B cell (primary cell): ENCODE measurements around the gene BEND2. TPM values are rescaled to one million over a fixed set of nuclear protein-coding genes. Genes with fewer than 3 reads are reported as not detected.

ENCODE experiments used
- ATAC-seq: fragments of 200-7000 bp; cut with Tn5 transposase; one replicate; pipeline ENCODE4 v1.10.0; 2021; ENCODE audit warnings: low read depth, mild to moderate bottlenecking, moderate number of reproducible peaks, moderate library complexity
- CTCF ChIA-PET: fragments of 350-600 bp; sonication (Branson Sonifier 250); formaldehyde crosslinking; loops from one replicate; lab custom pipeline; 2021; ENCODE audit warnings: antibody characterized with exemption, inconsistent platforms; lab: Charles Lee
- POLR2A ChIA-PET: fragments of 350-600 bp; sonication (Branson Sonifier 250); formaldehyde crosslinking; loops from one replicate; lab custom pipeline; 2021; ENCODE audit warnings: antibody characterized with exemption; lab: Charles Lee
- DNase-seq: peaks from one replicate; pipeline ENCODE4 v3.0.0; 2013
- H2AFZ ChIP-seq: 2 replicates; pipeline ENCODE4 v1.6.1; 2012; ENCODE audit warnings: mild to moderate bottlenecking, low read depth, low read length; ENCODE audit not compliant: insufficient read depth, poor library complexity, severe bottlenecking
- H3K27ac ChIP-seq, 2 donors: 1 replicate in 1 of 2; 2 replicates in 1 of 2; pipeline ENCODE4 v1.5.1; 2012 to 2013; ENCODE audit warnings: low read length in 2 of 2, mild to moderate bottlenecking in 2 of 2, moderate library complexity in 1 of 2
- H3K27me3 ChIP-seq, 4 experiments: fragments of 200-600 bp in 1 of 4; sonication (generic) in 1 of 4; replicated peaks in 1 of 4; 1 replicate in 2 of 4; 2 replicates in 2 of 4; pipeline versions ENCODE4 v1.6.1 to v1.7.0; 2013 to 2016; ENCODE audit warnings: low read length in 3 of 4, mild to moderate bottlenecking in 2 of 4, mixed read lengths in 1 of 4, moderate library complexity in 1 of 4; ENCODE audit not compliant: insufficient read depth in 4 of 4, control insufficient read depth in 3 of 4; ENCODE audit errors: control extremely low read depth in 1 of 4
- H3K36me3 ChIP-seq, 2 experiments: replicated peaks in 1 of 2; 1 replicate in 1 of 2; 2 replicates in 1 of 2; pipeline versions ENCODE4 v1.6.1 to v1.7.1; 2013; ENCODE audit warnings: low read length in 1 of 2; ENCODE audit not compliant: insufficient read depth in 2 of 2, control insufficient read depth in 1 of 2; ENCODE audit errors: control extremely low read depth in 1 of 2, extremely low read depth in 1 of 2
- H3K4me1 ChIP-seq, 2 donors: fragments of 200-600 bp in 1 of 2; sonication (generic) in 1 of 2; 1 replicate in 1 of 2; 2 replicates in 1 of 2; pipeline versions ENCODE4 v1.5.1 to v1.6.1; 2013 to 2017; ENCODE audit warnings: low read length in 2 of 2; ENCODE audit not compliant: control insufficient read depth in 2 of 2, insufficient read depth in 2 of 2
- H3K4me2 ChIP-seq: replicated peaks from 2 replicates; pipeline ENCODE3; 2012; ENCODE audit warnings: mild to moderate bottlenecking, low read depth, low read length; ENCODE audit not compliant: poor library complexity, severe bottlenecking
- H3K4me3 ChIP-seq, 5 experiments: fragments of 200-600 bp in 1 of 5; sonication (generic) in 1 of 5; 1 replicate in 3 of 5; 2 replicates in 2 of 5; pipeline versions ENCODE4 v1.5.1 to v1.7.0; 2011 to 2016; ENCODE audit warnings: low read length in 4 of 5, mild to moderate bottlenecking in 4 of 5, low read depth in 2 of 5, control low read depth in 1 of 5, moderate library complexity in 1 of 5; ENCODE audit not compliant: insufficient read depth in 1 of 5; ENCODE audit errors: control extremely low read depth in 1 of 5, extremely low read depth in 1 of 5
- H3K79me2 ChIP-seq: fragments of 200-600 bp; sonication (generic); one replicate; pipeline ENCODE4 v1.6.0; 2016; ENCODE audit warnings: low read length; ENCODE audit not compliant: control insufficient read depth, insufficient read depth
- H3K9ac ChIP-seq: fragments of 200-600 bp; sonication (generic); 2 replicates; pipeline ENCODE4 v1.6.1; 2017; ENCODE audit warnings: mild to moderate bottlenecking, low read length, moderate library complexity
- H3K9me3 ChIP-seq, 3 donors: one replicate each; pipeline versions ENCODE4 v1.6.1 to v1.7.1; 2013; ENCODE audit warnings: low read length in 2 of 3; ENCODE audit not compliant: control insufficient read depth in 2 of 3, insufficient read depth in 1 of 3; ENCODE audit errors: control extremely low read depth in 1 of 3
- H4K20me1 ChIP-seq: 2 replicates; pipeline ENCODE4 v1.6.0; 2012; ENCODE audit warnings: mild to moderate bottlenecking, low read length; ENCODE audit not compliant: insufficient read depth, control insufficient read depth, poor library complexity, severe bottlenecking
- H3K27ac Mint-ChIP-seq: one replicate; pipeline ENCODE4 v1.8.0; 2021; ENCODE audit warnings: mixed read lengths
- H3K27me3 Mint-ChIP-seq: one replicate; pipeline ENCODE4 v1.8.0; 2021; ENCODE audit warnings: mixed read lengths
- H3K4me1 Mint-ChIP-seq: one replicate; pipeline ENCODE4 v1.8.0; 2021; ENCODE audit warnings: mixed read lengths
- H3K4me3 Mint-ChIP-seq: one replicate; pipeline ENCODE4 v1.8.0; 2021; ENCODE audit warnings: mixed read lengths
- H3K9me3 Mint-ChIP-seq: one replicate; pipeline ENCODE4 v1.8.0; 2022; ENCODE audit warnings: mixed read lengths; ENCODE audit not compliant: insufficient read depth
- CTCF ChIP-seq: fragments of 200-600 bp; IDR thresholded peaks from one replicate; pipeline ENCODE4 v1.8.0; 2022; ENCODE audit warnings: antibody characterized with exemption, mild to moderate bottlenecking
- EZH2 ChIP-seq: IDR thresholded peaks from 2 replicates; pipeline ENCODE4 v1.6.1; 2012; ENCODE audit warnings: borderline replicate concordance, low read depth, mild to moderate bottlenecking, moderate library complexity, low read length; ENCODE audit not compliant: insufficient read depth, poor library complexity, severe bottlenecking
- WGBS: methylation state at CpG from one replicate; pipeline ENCODE4 v1.1.5; 2013; ENCODE audit warnings: missing lambda C conversion rate; ENCODE audit not compliant: insufficient coverage; 5-methylcytosine and 5-hydroxymethylcytosine counted together
- intact Hi-C: fragments of 100-400 bp; cut with micrococcal nuclease; formaldehyde crosslinking; loops from one replicate; pipeline ENCODE4 v1.10.0; 2022
- polyA plus RNA-seq: library from polyadenylated mRNA; depleted of rRNA; stranded (reverse); fragments of >200 nt; gene quantifications from 2 replicates; pipeline ENCODE4 v1.2.3, GENCODE V29; 2012
- total RNA-seq, 2 donors: library from RNA; stranded (reverse); fragments of 120-200 nt in 1 of 2; gene quantifications; 1 replicate in 1 of 2; 2 replicates in 1 of 2; pipeline versions ENCODE4 v1.2.3 to v1.2.4, GENCODE V29; 2013 to 2022

The BEND2 gene
- total and polyA plus RNA-seq, 2 donors (not counting 1 experiment from before 2014, with no cell fraction given), result not detected

GRCh38 chrX:18158963-18159362, 61.7 kb downstream of the BEND2 start:
- intact Hi-C loops, result no loop called here
- no peak overlapping the region for H2AFZ ChIP-seq
- no peak overlapping the region for H3K4me2 ChIP-seq
- no peaks in the 10 kb centered on the region for H3K4me1 Mint-ChIP-seq
- TF ChIP-seq CTCF, result no peak
- TF ChIP-seq EZH2, result no peak
- H3K9me3 ChIP-seq, result no peaks in the 10 kb centered on the region
- no peak overlapping the region for H3K4me3 Mint-ChIP-seq
- H3K27ac ChIP-seq, result no peak overlapping the region
- no peaks in the 10 kb centered on the region for H3K27me3 Mint-ChIP-seq
- no peak overlapping the region for H3K4me3 ChIP-seq
- DNase-seq (no peak), ATAC-seq (no peak)
- H3K4me1 ChIP-seq, result no peaks in the 10 kb centered on the region
- POLR2A ChIA-PET, result no interaction called here
- no CpG with 5 or more reads among the region's 2 CpGs for WGBS
- no peaks in the 10 kb centered on the region for H3K9me3 Mint-ChIP-seq
- no peaks in the 10 kb centered on the region for H3K27me3 ChIP-seq
- H3K36me3 ChIP-seq, result no peaks in the 10 kb centered on the region
- no peaks in the 10 kb centered on the region for H3K79me2 ChIP-seq
- H3K9ac ChIP-seq, result no peak overlapping the region
- CTCF ChIA-PET, result no interaction called here
- H4K20me1 ChIP-seq, result no peaks in the 10 kb centered on the region
- no peak overlapping the region for H3K27ac Mint-ChIP-seq

GRCh38 chrX:18151649-18152048, 69.0 kb downstream of the BEND2 start:
- ATAC-seq, result no peak
- no peak overlapping the region for H3K27ac ChIP-seq
- Mint-ChIP-seq H3K4me3 (no peak overlapping the region), H3K27ac (no peak overlapping the region), H3K27me3 (no peaks in the 10 kb centered on the region), H3K4me1 (no peaks in the 10 kb centered on the region), H3K9me3 (no peaks in the 10 kb centered on the region)
- WGBS, result no CpG with 5 or more reads among the region's 1 CpG
- DNase-seq, result no peak
- no peaks in the 10 kb centered on the region for H4K20me1 ChIP-seq
- no peak overlapping the region for H3K4me2 ChIP-seq
- H3K36me3 ChIP-seq, result no peaks in the 10 kb centered on the region
- CTCF ChIA-PET, result interaction anchor here (0.6 kb wide), 1 partner anchor 108 kb away, joined by 3 read pairs; no protein-coding TSS in a partner anchor
- H3K4me3 ChIP-seq, result no peak overlapping the region
- no peaks in the 10 kb centered on the region for H3K27me3 ChIP-seq
- H3K9ac ChIP-seq, result no peak overlapping the region
- POLR2A ChIA-PET, result no interaction called here
- TF ChIP-seq EZH2 (no peak), CTCF (no peak)
- no peaks in the 10 kb centered on the region for H3K4me1 ChIP-seq
- no peaks in the 10 kb centered on the region for H3K79me2 ChIP-seq
- intact Hi-C loops, result no loop called here
- no peak overlapping the region for H2AFZ ChIP-seq
- H3K9me3 ChIP-seq, result no peaks in the 10 kb centered on the region
